ENCODE data around the gene PALM3. TPM values are rescaled to one million over a fixed set of nuclear protein-coding genes. Genes with fewer than 3 reads are reported as not detected.

PALM3 gene
- total RNA-seq, 1 experiment from 2014 or later: 3.3 TPM

GRCh38 chr19:14070268-14071050 is 8.6 kb upstream of the PALM3 start:
- CTCF ChIA-PET: interaction anchor here (1.0 to 6.6 kb wide), 3 partner anchors 11 to 66 kb away, joined by 3 to 83 read pairs (median 7); partner anchors contain the start of genes ASF1B and PALM3
- ATAC-seq (no peak), DNase-seq (ENCODE audit: low read depth, low spot score) (no peak)
- Histone ChIP-seq H3K9ac (ENCODE audit: low read length) (no peak overlapping the region), H3K27me3 (ENCODE audit: insufficient read depth, low read length) (no peaks in the 10 kb centered on the region), H3K4me2 (ENCODE audit: low read length) (no peak overlapping the region), H2AFZ (ENCODE audit: low read depth, low read length, poor library complexity, severe bottlenecking) (no peak overlapping the region), H3K27ac (ENCODE audit: low read depth, low read length) (no peak overlapping the region), H4K20me1 (ENCODE audit: insufficient read depth) (no peaks in the 10 kb centered on the region), H3K4me1 (ENCODE audit: control insufficient read depth in 1 of 2, insufficient read depth in 2 of 2, low read length in 2 of 2) (peaks cover 17 to 35% of the 10 kb centered on the region in 2 experiments), H3K9me3 (ENCODE audit: control insufficient read depth in 1 of 2, insufficient read depth in 1 of 2, low read depth in 1 of 2, low read length in 2 of 2) (no peaks in the 10 kb centered on the region; a peak in 1 of 4 replicates), H3K79me2 (ENCODE audit: insufficient read depth, low read length) (no peaks in the 10 kb centered on the region), H3K36me3 (ENCODE audit: control insufficient read depth in 1 of 2, insufficient read depth in 2 of 2, low read length in 2 of 2) (no peaks in the 10 kb centered on the region), H3K4me3 (replicated peaks in 1 of 2; ENCODE audit: low read depth in 1 of 2, low read length in 2 of 2) (no peak overlapping the region), H3K9me2 (ENCODE audit: insufficient read depth) (no peaks in the 10 kb centered on the region)
- RAD21 ChIA-PET (ENCODE audit: low non-redundant PET in 1 of 2, low total read pairs in 2 of 2, uncharacterized antibody in 2 of 2, unreplicated experiment in 2 of 2): no interaction called here
- no TSS peak for BruUV-seq (replicated peaks)
- no peak for TF ChIP-seq JUND (IDR thresholded peaks at IDR 0.05)
- no peak for TF ChIP-seq POLR2AphosphoS5 (IDR thresholded peaks at IDR 0.05; ENCODE audit: low read depth, low read length)
- TF ChIP-seq REST (IDR thresholded peaks at IDR 0.05; ENCODE audit: low read depth): no peak
- TF ChIP-seq EZH2phosphoT487 (IDR thresholded peaks at IDR 0.05; ENCODE audit: borderline replicate concordance): no peak
- no peak for TF ChIP-seq MAX (IDR thresholded peaks at IDR 0.05)
- TF ChIP-seq POLR2A (IDR thresholded peaks at IDR 0.05; ENCODE audit: borderline replicate concordance, extremely low read depth, insufficient read depth, insufficient read length): no peak
- TF ChIP-seq ELF1 (IDR thresholded peaks at IDR 0.05; ENCODE audit: borderline replicate concordance, low read depth): no peak
- no peak for TF ChIP-seq EGR1 (IDR thresholded peaks at IDR 0.05; ENCODE audit: low read depth)
- intact Hi-C loops (cut with micrococcal nuclease): loop anchor here (5.0 to 10.0 kb wide), 2 partner anchors 42 to 286 kb away; a partner anchor contains a TSS
- POLR2A ChIA-PET: no interaction called here

Data from HCT116 (cell line).